GM18873 (cell line): ENCODE data around the gene SLC1A5.
"Not testable (repeated sequence)": the region's sequence is repeated elsewhere in the genome, so short reads cannot be mapped to it uniquely, and the experiment has no call there.

Source experiments
- ATAC-seq: cut with Tn5 transposase; IDR thresholded peaks from one replicate; pipeline ENCODE4 v1.9.1; 2021; ENCODE audit warnings: mild to moderate bottlenecking, moderate library complexity, moderate number of reproducible peaks; ENCODE audit not compliant: unreplicated experiment, low FRiP score

SLC1A5 gene

DNA sequence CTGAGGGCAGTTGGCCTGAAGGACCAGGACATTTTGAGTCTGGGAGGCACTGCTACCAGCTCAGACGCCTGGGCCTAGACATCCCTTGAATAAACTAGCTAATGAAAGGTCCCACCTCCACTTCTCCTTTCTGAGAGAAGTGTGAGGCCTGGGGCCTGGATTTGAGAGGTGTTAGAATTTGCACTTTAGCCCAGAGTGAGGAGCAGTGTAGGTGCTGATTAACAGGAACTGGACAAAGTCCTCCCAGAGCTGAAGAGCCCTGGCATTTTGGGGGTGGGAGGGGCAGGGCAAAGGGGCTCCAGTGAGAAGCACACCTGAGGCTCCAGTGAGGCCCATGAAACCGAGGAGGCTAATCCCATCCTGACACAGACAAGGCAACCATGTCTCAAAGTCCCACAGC, 15.2 kb upstream of the SLC1A5 start:
- ATAC-seq = no peak

DNA sequence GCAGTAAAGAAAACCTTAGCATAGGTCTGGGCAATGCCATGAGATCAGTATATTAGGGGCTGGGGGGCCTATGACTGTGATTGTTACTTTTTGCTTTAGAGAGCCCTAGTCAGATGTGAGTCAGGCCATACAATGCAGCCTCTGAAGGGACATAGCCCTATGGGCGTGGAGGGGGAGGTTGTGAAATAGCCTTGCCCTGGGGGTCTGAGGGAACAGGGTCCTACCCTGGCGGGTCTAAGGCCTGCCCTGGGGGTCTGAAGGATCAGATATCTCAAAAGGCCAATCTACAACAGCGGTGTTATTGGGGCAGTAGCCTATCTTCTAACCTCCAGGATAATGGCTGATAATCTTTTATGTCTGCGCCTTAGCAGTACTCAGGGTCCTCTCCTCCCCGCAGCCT, 13.8 kb upstream of the SLC1A5 start:
- ATAC-seq = no peak

GRCh38 chr19:46798713-46799112, 10.3 kb upstream of the SLC1A5 start:
- ATAC-seq = no peak

DNA sequence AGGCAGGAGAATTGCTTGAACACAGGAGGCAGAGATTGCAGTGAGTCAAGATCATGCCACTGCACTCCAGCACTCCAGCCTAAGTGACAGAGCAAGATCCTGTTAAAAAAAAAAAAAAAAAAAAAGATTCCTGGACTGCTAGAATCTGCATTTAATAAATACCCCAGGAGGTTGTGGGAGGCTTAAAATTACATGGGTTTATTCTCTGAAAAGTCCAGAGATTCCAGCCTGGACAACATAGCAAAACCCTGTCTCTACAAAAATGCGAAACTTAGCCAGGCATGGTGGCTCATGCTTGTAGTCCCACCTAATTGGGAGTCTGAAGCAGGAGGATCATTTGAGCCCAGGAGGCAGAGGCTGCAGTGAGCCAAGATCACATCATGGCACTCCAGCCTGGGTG, 9.5 kb upstream of the SLC1A5 start:
- no peak for ATAC-seq

- ATAC-seq = no peak
Observed at GRCh38 chr19:46791944-46792343, 3.5 kb upstream of the SLC1A5 start.

DNA sequence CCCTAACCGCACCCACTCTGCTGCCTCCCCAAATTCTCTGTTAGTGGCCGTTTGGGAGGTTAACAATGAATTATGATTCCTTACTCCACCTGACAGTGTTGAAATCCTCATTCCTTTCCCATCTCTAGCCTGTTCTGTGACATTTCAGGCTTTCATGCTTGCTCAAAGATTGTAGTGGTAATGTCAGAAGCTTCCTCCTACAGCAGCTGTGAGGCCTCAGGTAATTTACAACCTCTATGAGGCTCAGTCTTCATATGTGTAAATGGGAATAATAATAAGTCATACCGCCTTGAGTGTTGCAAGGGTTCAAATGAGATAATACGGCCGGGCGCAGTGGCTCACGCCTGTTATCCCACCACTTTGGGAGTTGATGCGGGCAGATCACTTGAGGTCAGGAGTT, 977 bp upstream of the SLC1A5 start:
- ATAC-seq = no peak

- no peak for ATAC-seq
Observed at GRCh38 chr19:46788968-46789338, 559 bp upstream of the SLC1A5 start.

DNA sequence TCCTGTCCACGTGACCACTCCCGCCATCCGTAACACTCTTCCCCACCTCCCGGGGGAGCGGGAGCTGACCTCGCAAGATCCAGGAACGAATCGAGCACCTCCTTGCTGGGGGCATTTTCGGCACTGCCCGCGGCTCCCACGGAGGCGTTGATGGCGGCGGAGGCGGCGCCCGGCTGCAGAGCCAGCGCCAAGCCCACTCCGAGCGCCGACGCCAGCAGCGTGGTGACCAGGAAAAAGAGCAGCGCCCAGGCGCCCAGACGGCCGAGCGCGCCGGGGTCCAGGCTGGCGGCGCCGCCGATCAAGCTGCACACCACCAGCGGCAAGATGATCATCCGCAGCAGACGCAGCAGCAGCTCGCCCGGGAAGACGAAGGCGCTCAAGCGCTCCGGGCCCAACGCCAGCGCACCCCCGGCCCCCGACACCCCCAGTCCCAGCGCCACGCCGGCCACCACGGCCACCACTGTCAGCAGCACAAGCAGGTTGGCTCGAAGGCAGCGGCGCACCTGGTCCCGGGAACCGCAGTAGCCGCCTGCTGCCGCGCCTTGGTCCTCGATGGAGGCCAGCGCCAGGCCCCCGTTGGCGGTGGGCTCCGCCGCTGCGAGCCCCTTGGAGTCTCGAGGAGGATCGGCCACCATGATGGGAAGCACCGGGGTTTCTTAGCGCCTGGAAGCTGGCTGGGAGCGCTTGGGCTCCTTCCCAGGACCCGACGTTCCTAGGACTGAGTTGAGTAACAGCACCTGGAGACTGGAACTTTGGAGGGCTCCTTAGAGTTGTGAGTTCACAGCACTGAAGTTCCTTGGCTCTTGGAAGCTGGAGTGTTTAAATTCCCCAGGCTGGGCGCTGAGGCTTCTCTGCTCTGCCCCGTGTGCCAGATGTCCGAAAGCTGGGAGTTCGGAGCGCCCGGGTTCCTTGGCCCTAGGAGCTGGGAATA, 798 bp downstream of the SLC1A5 start:
- ATAC-seq = no peak

- ATAC-seq = no peak
Observed at GRCh38 chr19:46787040-46787330, 1.4 kb downstream of the SLC1A5 start.

DNA sequence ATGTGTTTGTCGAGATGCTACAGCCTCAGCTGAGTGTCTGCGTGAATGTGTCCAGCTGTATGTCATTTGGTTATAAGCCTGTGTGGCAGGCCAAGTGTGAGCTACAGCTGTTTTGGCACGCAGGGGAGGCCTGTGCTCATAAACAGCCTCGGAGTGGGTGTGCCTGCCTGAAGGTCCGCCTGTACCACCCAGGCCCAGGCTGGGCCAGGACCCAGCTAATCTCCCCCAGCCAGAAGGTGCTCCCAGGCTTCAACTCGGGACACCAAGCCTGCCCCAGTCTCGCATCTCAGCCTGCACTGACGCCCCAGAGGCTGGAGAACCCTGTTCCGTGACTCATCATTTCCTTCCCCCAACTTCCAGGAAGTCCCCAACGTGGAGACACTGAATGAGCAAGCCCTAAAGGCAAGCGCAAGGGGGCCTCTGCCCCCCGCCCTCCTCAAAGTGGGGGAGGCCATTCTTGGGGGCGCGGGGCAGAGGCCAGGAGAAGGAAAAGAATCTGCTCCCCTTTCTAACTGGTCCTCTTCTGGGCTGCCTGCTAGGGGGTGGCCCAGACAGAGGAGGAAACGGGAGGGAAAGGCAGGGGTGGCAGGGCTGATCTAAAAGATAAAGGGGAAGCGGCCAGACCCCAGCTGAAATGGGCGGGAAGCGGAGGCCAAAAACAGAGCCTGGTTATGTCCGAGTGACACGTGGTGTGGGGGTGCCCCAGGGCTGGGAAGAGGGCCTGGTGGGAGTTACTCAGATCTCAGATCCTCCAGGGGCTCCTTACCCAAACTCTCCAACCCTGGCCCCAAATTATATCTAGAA, 2.0 kb downstream of the SLC1A5 start:
- ATAC-seq = no peak

DNA sequence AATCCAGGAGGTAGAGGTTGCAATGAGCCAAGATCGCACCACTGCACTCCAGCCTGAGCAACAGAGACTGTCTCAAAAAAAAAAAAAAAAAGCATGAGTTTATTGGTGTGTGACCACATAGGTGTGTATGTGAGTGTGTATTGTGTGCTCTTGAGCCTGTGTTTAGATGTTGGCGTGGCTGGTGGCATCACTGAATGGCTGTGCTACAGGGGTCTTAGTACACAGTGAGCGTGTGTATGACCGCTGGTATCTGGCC, 2.5 kb downstream of the SLC1A5 start:
- ATAC-seq = no peak

DNA sequence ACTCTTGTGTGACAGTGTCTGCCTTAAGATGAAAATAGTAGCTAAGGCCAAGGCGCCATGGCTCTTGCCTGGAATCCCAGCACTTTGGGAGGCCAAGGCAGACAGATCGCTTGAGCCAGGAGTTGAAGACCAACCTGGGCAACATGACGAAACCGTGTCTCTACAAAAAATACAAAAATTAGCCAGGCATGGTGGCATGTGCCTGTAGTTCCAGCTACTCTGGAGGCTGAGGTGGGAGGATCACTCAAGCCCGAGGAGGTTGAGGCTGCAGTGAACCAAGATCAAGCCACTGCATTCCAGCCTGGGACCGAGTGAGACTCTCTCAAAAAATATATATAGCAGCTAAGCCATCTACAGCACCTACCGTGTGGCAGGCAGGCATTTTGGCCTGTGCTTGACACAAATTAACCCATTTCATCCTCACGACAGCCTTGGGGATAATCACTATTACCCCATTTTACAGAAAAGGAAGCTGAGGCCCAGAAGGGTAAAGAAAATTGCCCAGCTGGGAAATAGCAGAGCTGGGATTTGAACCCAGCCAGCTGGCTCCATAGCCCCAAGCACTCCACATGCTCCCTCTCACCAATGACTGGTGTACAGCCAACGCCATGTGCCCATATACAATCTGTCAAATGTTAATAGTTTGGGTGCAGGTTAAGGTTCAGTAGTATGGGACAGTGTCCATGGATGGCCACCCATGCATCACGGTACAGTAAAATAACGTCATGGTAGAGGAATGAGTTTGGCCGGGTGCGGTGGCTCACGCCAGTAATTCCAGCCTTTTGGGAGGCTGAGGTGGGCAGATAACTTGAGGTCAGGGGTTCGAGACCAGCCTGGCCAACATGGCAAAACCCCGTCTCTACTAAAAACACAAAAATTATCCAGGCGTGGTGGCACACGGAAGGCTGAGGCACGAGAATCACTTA, 3.1 kb downstream of the SLC1A5 start:
- no peak for ATAC-seq

DNA sequence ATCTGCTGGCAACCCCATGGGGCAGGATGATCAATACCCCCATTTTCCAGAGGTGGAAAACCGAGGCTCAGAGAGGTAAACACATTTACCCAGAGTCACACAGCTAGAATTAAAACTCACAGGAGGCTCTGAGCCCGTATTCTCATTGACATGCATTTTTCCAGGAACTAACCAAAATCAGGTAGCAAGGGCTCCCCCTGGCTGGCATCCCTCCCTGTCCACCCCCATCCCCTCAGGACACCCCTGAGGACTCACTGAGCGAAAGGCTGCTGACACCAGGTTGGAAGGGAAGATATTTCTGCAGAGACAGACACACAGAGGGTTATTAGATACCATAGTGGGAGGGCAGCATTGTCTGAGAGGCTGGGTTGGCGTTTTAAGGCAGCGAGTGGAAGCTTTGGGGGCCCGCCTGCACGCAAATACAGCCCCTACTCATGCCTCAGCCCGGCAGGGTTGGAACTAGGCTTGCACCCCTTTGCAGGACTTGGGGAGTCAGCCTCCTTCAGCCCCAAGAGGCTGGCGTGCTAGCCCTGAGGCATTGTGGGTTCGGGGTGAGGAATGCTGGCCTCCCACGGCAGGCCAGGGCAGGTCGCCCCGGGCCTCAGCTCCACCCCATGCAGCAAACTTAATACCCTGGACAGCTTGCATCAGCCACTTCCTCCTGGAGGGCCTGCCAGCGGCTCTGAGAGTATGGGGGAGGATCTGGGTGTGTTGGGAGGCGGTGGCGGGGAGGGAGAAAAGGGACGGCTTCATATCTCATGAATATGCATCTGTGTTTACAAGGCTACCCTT, 3.9 kb downstream of the SLC1A5 start:
- no peak for ATAC-seq

DNA sequence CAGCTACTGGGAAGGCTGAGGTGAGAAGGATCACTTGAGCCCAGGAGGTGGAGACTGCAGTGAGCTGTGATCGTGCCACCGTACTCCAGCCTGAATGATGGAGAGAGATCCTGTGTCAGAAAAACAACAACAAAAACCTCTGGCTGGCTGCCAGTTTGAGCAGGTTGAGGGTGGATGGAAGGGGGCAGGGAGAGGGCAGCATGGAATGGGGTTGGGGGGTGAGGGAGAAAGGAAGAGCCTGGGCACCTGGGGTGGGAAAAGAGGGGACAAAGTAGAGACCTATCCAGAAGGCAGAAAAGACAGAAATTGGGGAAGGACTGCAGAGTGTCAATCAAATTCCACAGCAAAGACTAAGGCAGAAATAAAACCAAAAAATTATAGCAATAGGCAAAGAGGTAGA, 4.7 kb downstream of the SLC1A5 start:
- ATAC-seq = no peak

- ATAC-seq = no peak
Observed at GRCh38 chr19:46782355-46783019, 5.9 kb downstream of the SLC1A5 start.

GRCh38 chr19:46777956-46778645, 10.3 kb downstream of the SLC1A5 start:
- not testable (repeated sequence) for ATAC-seq

DNA sequence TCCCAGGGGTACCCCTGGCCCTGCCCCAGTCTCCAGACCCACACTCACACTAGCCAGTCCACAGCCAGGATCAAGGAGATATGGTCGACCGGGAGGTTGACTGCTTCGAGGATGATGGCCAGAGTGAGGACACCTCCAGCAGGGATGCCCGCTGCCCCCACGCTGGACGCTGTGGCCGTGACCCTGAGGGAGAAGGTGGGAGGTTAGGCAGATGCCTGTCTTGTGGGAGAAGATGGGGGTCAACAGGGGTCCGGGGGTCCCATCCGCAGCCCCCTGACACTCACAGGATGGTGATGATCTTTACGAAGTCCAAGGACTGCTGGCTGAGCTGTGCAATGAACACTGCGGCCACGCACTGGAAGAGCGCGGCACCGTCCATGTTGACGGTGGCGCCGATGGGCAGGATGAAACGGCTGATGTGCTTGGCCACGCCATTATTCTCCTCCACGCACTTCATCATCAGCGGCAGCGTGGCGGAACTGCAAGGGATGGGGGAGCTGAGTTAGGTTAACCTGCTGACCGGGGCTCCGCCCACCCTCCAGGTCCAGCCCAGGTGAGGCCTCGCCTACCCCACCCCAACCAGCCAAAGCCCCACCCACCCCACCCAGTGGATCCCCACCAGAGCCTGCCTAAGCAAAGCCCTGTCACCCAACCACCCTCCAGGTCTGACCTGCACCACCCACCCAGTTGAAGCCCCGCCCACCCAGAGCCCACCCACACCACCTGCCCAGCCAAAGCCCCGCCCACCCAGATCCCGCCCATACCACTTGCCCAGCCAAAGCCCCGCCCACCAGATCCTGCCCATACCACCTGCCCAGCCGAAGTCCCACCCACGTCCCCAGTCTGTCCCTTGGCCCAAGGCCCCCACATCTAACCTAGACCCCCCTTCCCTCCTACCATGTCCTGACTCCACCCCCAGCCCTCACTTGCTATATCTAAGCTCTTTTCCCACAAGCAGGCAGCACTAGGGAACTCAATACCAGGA, 11.2 kb downstream of the SLC1A5 start:
- no peak for ATAC-seq

DNA sequence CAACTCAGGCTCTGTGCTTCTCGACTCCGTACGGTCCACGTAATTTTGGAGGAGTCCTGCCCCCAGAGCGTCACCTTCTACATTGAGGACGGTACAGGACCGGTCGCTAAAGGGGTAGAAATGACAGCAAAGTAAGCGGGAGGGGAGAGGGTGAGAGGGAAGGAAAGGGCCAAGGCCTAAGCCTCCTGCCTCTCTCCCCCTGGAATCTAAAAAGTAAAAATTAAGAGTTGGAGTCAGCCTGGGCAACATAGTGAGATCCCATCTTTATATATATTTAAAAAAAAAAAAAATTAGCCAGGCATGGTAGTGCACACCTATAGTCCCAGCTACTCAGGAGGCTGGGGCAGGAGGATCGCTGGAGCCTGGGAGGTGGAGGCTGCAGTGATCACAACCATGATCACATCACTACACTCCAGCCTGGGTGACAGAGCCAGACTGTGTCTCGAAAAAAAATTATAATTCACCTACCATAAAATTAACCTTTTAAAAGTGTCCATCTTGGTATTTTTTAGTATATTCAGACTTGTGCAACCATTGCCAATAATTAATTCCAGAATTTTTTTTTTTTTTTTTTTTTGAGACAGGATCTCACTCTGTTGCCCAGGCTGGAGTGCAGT, 12.6 kb downstream of the SLC1A5 start:
- ATAC-seq = no peak
